22Rv1 (cell line): Measurements from ENCODE around the gene TMEM219.

ENCODE experiments used
- CTCF ChIP-seq: fragments of 450-650 bp; IDR thresholded peaks from 2 replicates; pipeline ENCODE4 v1.5.1; 2017; ENCODE audit warnings: mild to moderate bottlenecking
- ZFX ChIP-seq: fragments of 450-650 bp; IDR thresholded peaks from 2 replicates; pipeline ENCODE4 v1.6.1; 2017; ENCODE audit warnings: antibody characterized with exemption, borderline replicate concordance

- TF ChIP-seq CTCF (no peak), ZFX (no peak)
Observed at GRCh38 chr16:29985271-29985811, 23.5 kb downstream of the TMEM219 start.
